GM19467 (cell line): Measurements from ENCODE around the gene LY6G6C.

Source experiments
- ATAC-seq: cut with Tn5 transposase; IDR thresholded peaks from one replicate; pipeline ENCODE4 v1.9.1; 2021; ENCODE audit warnings: mild to moderate bottlenecking, moderate library complexity; ENCODE audit not compliant: unreplicated experiment

LY6G6C gene

DNA sequence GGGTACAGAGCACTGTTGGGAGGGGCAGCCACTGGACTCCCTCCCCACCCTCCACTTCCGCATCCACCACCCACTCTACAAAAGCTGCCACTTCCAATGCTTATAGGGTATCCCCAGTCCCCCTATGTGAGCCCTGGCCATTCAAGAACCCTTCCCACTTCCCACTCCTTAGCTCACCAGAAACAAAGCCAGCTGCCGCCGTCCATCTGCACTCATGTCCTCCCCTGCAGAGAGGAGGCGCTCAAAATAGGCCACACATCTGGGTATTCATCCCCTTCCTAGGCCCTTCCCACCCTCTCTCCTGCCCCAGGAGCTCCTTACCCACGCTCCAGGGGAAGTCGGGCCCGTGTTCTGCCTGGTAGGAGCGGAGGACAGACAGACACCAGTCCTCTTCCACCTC lies 34.2 kb downstream of the LY6G6C start:
- no peak for ATAC-seq

DNA sequence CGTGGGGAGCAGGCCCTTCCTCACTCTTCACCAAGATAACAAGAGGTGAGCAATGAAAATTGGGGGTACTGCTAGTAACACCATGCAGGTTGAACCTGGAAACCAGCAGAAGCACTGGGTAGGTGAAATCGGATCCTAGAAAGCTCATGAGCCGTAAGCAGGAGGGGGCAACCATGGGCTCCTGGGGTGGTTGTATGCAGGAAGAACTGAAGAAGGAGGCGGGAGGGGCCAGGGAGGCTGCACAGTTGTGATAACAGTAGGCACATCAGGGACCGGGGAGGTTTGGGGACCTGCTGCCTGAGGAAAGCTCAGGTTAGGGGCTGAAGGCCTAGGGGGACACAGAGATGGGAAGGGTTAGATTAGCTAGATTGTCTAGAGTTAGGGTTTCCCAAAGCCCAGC lies 35.1 kb downstream of the LY6G6C start:
- no peak for ATAC-seq

DNA sequence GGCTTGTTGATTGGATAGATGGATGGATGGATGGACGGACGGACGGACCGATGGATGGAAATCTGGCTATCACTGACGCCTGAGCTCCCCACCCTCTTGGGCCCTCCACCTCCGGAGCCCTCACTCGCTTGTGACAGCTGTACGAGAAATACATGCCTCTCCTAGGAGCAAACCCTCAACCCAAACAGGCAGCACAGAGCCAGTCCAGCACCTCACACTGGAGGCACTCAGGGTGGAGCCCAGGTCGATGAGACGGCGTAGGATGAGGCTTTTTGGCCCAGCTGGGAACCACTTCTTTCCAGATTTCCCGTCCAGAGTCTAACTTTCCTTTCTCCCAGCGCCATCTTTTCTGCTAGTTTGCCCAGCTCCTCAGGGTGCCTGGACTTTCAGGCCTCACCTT lies 38.0 kb downstream of the LY6G6C start:
- ATAC-seq: no peak

DNA sequence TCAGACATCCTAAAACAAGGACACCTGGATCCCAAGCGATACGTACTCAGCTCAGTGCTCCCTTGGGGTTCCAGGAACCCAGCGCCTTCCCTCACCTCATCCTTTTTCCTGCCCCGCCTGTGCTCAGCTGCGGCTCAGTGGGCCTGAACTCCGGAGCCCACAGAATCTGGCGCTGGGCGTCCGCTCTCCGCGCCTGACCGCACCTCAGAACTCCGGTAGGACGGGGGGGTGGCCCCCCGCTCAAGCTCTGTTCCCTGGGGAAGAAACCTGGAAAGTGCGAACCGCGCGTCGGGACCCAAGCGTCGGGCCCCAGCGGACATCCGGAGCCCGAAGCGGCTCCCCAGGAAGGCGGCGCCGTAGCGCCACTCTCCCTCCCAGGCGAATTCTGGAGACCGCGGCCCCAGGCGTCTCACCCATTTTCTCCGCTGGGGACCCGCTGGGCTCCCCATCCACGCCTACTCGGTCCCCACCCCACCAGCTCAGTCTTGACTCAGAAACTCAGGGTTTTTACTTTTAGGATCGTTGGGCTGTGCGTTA lies 40.3 kb downstream of the LY6G6C start:
- no peak for ATAC-seq

DNA sequence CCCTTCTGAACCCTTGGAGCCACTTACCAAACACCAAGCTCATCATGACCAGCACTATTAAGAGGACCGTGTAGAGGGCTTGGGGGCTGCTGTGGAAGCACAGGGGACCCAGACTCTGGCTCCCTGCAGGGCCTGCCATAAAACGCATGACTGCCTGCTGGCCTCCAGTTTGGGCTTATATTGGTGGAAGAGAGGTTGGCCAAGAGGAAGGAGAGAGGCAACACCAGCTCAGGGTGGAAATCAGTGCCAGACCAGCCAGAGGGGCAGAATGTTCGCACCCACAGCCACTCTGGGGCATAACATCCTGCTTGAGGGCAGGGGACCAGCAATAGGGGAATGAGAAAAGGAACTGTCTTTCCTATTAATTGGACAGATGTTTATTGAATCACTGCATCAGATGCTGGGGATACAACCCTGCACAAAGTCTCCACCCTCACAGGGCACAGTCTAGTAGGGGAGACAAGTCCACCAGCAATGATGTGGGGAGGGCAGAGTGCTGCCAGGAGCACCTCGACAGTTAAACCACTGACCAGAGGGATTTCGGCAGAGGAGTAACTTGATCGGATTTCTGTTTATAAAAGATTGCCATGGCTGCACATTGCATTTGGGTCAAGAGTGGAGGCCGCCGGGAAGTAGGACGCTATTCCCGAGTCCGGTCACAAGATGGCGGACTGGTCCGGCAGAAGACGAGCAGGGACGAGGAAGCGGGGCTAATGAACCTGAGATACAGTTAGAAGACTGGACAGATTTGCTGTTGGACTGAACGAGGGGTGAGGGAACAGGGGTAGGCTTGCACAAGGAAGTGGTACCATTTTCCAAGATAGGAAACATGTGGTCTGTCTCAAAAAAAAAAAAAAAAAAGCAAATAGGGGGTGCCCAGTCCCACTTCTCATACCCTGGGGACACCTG lies 41.1 kb downstream of the LY6G6C start, which contains the start of gene LY6G5C:
Gene LY6G5C (minus strand): TSS at position 842 of the 909 bp plus-strand sequence. CDS start 694 bp downstream, at position 148.
- ATAC-seq: no peak

DNA sequence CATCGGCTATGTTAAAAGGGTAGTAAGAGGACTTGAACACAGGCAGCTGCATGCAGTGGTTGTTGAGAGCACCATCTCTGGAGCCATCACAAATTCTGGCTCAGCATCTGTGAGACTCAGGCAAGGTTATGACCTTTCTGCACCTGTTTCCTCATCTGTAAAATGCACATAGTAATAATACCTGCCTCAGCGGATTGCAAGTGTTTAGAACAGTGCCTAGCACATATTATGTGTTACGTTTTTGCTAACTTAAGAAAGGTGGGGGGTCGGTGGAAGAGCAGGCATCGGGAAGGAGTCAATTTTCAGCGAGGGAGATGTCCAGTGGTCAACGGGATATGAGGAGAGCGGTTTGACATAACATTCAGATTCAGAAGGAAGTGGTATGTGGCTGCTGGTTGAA lies 43.6 kb downstream of the LY6G6C start:
- ATAC-seq: no peak

DNA sequence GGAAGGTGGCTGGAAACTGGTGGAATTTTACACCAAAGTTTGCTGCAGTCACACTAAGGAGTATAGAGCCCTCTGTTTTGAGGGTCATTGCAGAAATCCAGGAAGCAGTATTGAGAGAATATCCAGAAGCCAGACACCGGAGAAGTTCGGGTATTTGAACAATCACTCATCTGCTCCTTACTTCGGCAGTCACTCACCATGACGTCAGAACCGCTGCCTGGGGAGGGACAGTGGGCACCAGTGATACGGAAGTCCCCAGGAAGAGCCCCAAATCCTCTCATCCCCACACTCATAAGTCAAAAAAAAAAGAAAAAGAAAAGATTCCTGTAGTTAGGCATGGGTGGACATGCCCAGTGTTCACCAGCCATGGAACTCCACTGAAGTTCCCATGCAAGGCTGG lies 44.6 kb downstream of the LY6G6C start:
- ATAC-seq: no peak

DNA sequence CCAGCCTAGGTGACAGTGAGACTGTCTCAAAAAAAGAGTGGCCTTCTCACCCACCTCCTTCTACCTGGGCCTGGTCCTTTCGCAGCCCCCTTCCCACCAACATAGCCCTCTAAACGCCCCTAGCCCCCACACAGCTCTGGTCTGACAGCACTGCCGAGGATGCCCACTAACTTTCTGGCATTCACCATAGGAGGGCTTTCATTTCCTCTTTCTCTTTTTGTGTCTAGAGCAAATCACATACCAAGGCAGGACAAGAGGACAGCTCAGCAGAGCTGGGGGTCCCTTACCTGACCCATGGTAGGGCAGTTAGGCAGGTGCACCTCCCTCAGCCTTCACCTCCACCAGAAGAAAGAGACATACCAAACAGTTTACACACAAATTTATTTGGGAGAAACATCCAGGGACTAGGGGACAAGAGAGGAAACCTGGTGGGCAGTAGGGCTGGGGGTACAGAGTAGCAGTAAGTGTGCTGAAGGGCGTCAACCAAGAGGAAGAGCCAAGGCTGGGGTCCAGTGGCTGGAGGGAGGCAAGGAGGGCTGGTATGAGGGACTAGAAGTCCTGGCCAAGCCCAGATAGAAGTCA lies 45.1 kb downstream of the LY6G6C start:
- ATAC-seq: no peak

DNA sequence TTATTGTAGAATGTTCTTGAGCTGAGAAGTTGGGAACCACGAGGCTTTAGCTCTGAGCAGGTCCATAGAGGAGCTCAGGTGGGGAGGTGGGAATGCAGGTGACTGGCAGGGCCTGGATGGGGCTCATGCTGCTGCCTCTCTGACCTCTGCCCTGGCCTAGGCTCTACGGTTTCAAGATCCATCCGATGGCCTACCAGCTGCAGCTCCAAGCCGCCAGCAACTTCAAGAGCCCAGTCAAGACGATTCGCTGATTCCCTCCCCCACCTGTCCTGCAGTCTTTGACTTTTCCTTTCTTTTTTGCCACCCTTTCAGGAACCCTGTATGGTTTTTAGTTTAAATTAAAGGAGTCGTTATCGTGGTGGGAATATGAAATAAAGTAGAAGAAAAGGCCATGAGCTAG lies 51.9 kb downstream of the LY6G6C start, which contains the start of gene LY6G5B:
Gene LY6G5B (plus strand): TSS at position 301 of the 400 bp plus-strand sequence. CDS start 975 bp downstream, outside the sequence.
- no peak for ATAC-seq
